Bronchial epithelial cell (primary cell): ENCODE data around the gene FBXO15. TPM values are rescaled to one million over a fixed set of nuclear protein-coding genes. Genes with fewer than 3 reads are reported as not detected.

Source experiments
- DNase-seq: peaks from one replicate; pipeline ENCODE4 v3.0.0-alpha.2; 2010; ENCODE audit warnings: low read depth
- FAIRE-seq: peaks from 2 replicates; lab custom pipeline; 2011; peaks lifted over from hg19 to GRCh38; lab: Jason Lieb, UNC
- H3K27me3 ChIP-seq: 2 replicates; pipeline ENCODE4 v1.5.1; 2011; ENCODE audit warnings: low read length; ENCODE audit not compliant: control insufficient read depth, insufficient read depth
- H3K36me3 ChIP-seq: 2 replicates; pipeline ENCODE4 v1.5.1; 2011; ENCODE audit warnings: low read length; ENCODE audit not compliant: control insufficient read depth, insufficient read depth
- H3K4me3 ChIP-seq: 2 replicates; pipeline ENCODE4 v1.5.1; 2011; ENCODE audit warnings: mild to moderate bottlenecking, low read depth, low read length, control low read depth
- total RNA-seq: library from RNA; depleted of rRNA; stranded (reverse); fragments of >200 nt; gene quantifications from 2 replicates; pipeline ENCODE4 v1.2.1, GENCODE V29; 2014
- TF ChIP-seq, protein P1 (sequence below): IDR thresholded peaks from 2 replicates; pipeline ENCODE4 v1.5.1; 2011; ENCODE audit warnings: mild to moderate bottlenecking, moderate library complexity, low read length, control low read depth, inconsistent platforms; ENCODE audit not compliant: insufficient read depth, severe bottlenecking

FBXO15 gene
- total RNA-seq, 1 donor from 2014 or later, result not detected

DNA sequence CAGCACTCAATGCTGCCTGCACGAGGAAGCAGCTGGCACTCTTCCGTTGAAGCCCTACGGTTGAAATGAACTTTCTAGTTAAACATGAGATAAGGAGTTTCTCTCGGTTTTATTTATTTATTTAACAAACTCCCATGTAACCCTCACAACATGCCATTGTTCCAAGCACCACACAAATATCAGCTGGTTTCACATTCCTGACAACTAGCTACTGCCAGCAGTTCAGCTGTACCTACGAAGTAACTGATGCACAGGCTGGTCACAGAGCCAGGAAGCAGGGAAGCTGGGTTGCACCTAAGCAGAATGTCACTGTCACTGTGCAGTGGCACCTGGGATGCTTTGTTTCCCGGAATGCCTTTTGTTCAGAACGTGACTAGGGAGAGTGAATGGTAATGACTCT, 18.8 kb upstream of the FBXO15 start:
- no peak overlapping the region for H3K4me3 ChIP-seq
- DNase-seq, result no peak
- H3K27me3 ChIP-seq, result no peaks in the 10 kb centered on the region
- no peak for FAIRE-seq
- H3K36me3 ChIP-seq, result no peaks in the 10 kb centered on the region
- TF ChIP-seq, protein P1, sequence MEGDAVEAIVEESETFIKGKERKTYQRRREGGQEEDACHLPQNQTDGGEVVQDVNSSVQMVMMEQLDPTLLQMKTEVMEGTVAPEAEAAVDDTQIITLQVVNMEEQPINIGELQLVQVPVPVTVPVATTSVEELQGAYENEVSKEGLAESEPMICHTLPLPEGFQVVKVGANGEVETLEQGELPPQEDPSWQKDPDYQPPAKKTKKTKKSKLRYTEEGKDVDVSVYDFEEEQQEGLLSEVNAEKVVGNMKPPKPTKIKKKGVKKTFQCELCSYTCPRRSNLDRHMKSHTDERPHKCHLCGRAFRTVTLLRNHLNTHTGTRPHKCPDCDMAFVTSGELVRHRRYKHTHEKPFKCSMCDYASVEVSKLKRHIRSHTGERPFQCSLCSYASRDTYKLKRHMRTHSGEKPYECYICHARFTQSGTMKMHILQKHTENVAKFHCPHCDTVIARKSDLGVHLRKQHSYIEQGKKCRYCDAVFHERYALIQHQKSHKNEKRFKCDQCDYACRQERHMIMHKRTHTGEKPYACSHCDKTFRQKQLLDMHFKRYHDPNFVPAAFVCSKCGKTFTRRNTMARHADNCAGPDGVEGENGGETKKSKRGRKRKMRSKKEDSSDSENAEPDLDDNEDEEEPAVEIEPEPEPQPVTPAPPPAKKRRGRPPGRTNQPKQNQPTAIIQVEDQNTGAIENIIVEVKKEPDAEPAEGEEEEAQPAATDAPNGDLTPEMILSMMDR, result no peak

DNA sequence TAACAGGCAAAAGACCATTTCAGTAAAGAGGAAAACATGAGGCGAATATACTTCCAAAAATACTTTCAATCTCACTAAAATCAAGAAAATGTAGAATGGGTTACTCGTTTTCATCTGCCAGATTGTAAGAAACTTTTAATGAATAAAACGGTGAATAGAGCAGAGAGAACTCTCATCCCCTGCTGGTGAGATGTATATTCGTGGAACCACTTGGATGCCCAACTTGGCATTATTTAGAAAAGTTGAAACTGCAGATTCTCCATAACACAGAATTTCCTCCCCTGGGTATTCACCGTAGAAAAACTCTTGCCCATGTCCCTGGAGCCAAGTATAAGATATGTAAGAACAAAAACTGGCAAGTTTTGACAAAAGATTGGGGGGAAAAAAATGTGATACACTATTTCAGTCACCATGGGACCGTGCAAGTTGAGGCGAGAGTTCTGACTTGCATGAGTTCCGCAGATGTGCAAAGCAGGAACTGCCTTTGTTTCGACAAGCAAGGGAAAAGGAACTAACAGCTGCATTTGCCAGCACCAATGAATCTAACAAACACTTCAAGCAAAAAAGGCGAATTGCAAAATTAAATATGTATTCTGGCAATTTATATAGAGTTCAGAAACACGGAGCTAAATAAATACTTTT, 15.5 kb upstream of the FBXO15 start:
- DNase-seq (peak; percentile 94), FAIRE-seq (no peak)
- no peaks in the 10 kb centered on the region for H3K27me3 ChIP-seq
- peaks cover 2% of the 10 kb centered on the region for H3K36me3 ChIP-seq
- TF ChIP-seq, protein P1, result no peak
- H3K4me3 ChIP-seq, result no peak overlapping the region

DNA sequence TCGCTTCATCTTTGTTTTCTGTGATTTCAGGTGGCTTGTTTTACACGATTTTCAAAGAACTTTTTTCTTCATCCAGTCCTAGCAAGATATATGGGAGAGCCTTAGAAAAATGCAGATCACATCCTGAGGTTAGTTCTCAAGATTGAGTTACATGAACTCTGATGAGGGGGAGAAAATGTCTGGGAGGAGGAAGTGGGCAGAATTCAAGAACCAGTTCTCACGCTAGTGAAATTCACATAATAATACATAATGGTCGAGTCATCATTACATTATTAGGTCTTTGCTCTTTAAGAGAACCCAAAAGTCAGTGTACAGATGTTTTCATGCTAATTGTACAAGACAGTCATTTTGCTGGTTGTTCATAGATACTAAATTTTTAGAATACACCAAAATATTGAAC, 7.6 kb upstream of the FBXO15 start:
- TF ChIP-seq, protein P1, result no peak
- no peak overlapping the region for H3K4me3 ChIP-seq
- peaks cover 5% of the 10 kb centered on the region for H3K36me3 ChIP-seq
- FAIRE-seq (no peak), DNase-seq (no peak)
- H3K27me3 ChIP-seq, result no peaks in the 10 kb centered on the region

- H3K36me3 ChIP-seq, result peaks cover 7% of the 10 kb centered on the region
- FAIRE-seq (no peak), DNase-seq (no peak)
- no peak overlapping the region for H3K4me3 ChIP-seq
- TF ChIP-seq, protein P1, result no peak
- H3K27me3 ChIP-seq, result no peaks in the 10 kb centered on the region
Observed at GRCh38 chr18:74154716-74155115, 7.1 kb upstream of the FBXO15 start.

GRCh38 chr18:74153793-74154192, 6.2 kb upstream of the FBXO15 start:
- FAIRE-seq (no peak), DNase-seq (no peak)
- Histone ChIP-seq H3K36me3 (peaks cover 7% of the 10 kb centered on the region), H3K4me3 (no peak overlapping the region), H3K27me3 (no peaks in the 10 kb centered on the region)
- TF ChIP-seq, protein P1, result no peak

DNA sequence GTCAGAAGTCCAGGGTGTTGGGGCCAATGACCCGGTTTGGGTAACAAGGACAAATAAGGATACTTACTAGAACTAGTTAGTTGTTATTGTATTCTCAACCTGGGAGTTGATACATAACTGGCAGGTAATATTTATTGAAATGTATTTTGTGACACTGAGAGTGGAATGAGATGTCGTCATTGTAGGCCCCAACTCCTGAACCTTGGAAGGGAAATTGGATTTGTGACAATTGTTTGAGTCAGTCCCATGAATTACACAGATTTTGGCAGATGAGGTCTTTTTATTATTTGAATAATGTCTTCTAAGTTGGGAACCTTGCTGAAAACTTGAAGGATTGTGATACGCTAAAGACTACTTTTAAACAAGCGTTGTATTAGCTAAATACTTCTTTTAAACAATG, 5.7 kb upstream of the FBXO15 start:
- FAIRE-seq (no peak), DNase-seq (no peak)
- Histone ChIP-seq H3K4me3 (no peak overlapping the region), H3K27me3 (no peaks in the 10 kb centered on the region), H3K36me3 (peaks cover 7% of the 10 kb centered on the region)
- TF ChIP-seq, protein P1, result no peak
